ENCODE data around the gene SMARCB1. TPM values are rescaled to one million over a fixed set of nuclear protein-coding genes. Genes with fewer than 3 reads are reported as not detected.

SMARCB1 gene
- total and polyA plus RNA-seq, 2 donors (not counting 1 experiment from before 2014, with no cell fraction given) = 179 to 190 TPM

DNA sequence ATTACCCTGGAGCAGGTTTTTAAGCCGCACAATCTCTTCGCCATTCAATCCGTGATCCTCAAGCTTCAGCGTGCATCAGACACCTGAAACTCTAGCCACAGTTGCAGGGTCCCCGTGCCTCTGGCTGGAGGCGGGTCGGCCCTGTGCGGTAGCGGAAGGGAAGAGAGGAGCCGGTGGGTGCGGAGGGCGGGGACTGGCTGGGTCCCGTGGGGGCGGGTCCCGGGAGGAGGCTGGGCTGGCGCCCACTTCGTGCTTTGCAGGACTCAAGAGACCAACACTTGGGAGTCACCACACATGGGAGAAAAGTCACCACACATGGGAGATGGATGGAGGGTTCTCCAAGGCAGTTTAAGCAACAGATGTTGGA, 23.2 kb upstream of the SMARCB1 start:
- CTCF ChIA-PET = interaction anchor here (1.0 to 12.8 kb wide), 3 partner anchors 9 to 86 kb away, joined by 3 to 188 read pairs (median 4); partner anchors contain the start of genes VPREB3 and ZNF70
- peaks cover 37 to 54% of the 10 kb centered on the region in 2 donors for H3K4me1 ChIP-seq (ENCODE audit: control insufficient read depth in 2 of 2, insufficient read depth in 2 of 2, low read length in 2 of 2)
- peak; percentile 45 for ATAC-seq (ENCODE audit: low read depth)

DNA sequence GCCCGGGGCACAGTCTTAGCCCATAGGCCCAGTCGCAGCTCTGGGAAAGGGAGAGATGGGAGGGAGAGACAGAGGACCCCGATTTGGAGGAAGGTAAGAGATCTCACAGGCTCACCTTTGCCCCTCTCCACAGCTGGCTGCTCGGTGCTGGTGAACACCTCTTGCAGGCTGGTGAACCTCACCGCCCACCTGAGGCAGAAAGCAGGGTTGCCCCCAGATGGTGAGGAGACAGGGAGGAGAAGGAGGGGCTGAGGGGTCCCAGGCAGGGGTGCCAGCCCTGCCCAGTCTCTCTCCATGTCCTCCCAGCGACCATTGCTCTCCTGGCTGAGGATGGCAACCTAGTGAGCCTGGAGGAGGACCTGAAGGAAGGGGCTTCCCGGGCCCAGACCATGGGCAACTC, 22.8 kb upstream of the SMARCB1 start:
- H3K36me3 ChIP-seq (replicated peaks in 1 of 2; ENCODE audit: control extremely low read depth in 1 of 2, control insufficient read depth in 1 of 2, extremely low read depth in 1 of 2, insufficient read depth in 2 of 2, low read length in 1 of 2) = no peaks in the 10 kb centered on the region
- TF ChIP-seq EZH2 (IDR thresholded peaks at IDR 0.05; ENCODE audit: borderline replicate concordance, insufficient read depth, low read depth, low read length, poor library complexity, severe bottlenecking) = no peak
- TF ChIP-seq, protein P1, sequence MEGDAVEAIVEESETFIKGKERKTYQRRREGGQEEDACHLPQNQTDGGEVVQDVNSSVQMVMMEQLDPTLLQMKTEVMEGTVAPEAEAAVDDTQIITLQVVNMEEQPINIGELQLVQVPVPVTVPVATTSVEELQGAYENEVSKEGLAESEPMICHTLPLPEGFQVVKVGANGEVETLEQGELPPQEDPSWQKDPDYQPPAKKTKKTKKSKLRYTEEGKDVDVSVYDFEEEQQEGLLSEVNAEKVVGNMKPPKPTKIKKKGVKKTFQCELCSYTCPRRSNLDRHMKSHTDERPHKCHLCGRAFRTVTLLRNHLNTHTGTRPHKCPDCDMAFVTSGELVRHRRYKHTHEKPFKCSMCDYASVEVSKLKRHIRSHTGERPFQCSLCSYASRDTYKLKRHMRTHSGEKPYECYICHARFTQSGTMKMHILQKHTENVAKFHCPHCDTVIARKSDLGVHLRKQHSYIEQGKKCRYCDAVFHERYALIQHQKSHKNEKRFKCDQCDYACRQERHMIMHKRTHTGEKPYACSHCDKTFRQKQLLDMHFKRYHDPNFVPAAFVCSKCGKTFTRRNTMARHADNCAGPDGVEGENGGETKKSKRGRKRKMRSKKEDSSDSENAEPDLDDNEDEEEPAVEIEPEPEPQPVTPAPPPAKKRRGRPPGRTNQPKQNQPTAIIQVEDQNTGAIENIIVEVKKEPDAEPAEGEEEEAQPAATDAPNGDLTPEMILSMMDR (IDR thresholded peaks at IDR 0.05) = no peak
- peak overlapping the region; percentile 61 for H3K9ac ChIP-seq (ENCODE audit: low read length)
- H3K4me1 Mint-ChIP-seq = peaks cover 54% of the 10 kb centered on the region
- ChIA-PET CTCF (interaction anchor here (1.0 to 12.8 kb wide), 3 partner anchors 10 to 86 kb away, joined by 3 to 188 read pairs (median 4); partner anchors contain the start of genes VPREB3 and ZNF70), POLR2A (interaction anchor here (1.9 to 14.3 kb wide), 2 partner anchors 11 to 93 kb away, joined by 4 to 174 read pairs; partner anchors contain the start of genes SLC2A11, VPREB3 and ZNF70)
- H3K4me3 Mint-ChIP-seq = peak overlapping the region; percentile 86
- no peaks in the 10 kb centered on the region for H3K9me3 ChIP-seq (ENCODE audit: control extremely low read depth in 1 of 3, control insufficient read depth in 2 of 3, insufficient read depth in 1 of 3, low read length in 2 of 3)
- H3K9me3 Mint-ChIP-seq (ENCODE audit: insufficient read depth) = no peaks in the 10 kb centered on the region
- peaks cover 24% of the 10 kb centered on the region for H3K79me2 ChIP-seq (ENCODE audit: control insufficient read depth, insufficient read depth, low read length)
- no peaks in the 10 kb centered on the region for H3K27me3 Mint-ChIP-seq
- WGBS (ENCODE audit: insufficient coverage) = 83% methylated on average over 3 of the region's 7 CpGs
- peak overlapping the region; percentile 78 for H2AFZ ChIP-seq (ENCODE audit: insufficient read depth, low read depth, low read length, poor library complexity, severe bottlenecking)
- peak overlapping the region; percentile 92 for H3K4me2 ChIP-seq (replicated peaks; ENCODE audit: low read depth, low read length, poor library complexity, severe bottlenecking)
- ATAC-seq (ENCODE audit: low read depth) (no peak), DNase-seq (no peak)
- peak overlapping the region; percentile 30 to 65 (median 50) for H3K4me3 ChIP-seq (ENCODE audit: control extremely low read depth in 1 of 5, extremely low read depth in 1 of 5, insufficient read depth in 1 of 5, low read depth in 2 of 5, low read length in 4 of 5)
- peak overlapping the region; percentile 84 for H3K27ac Mint-ChIP-seq
- H3K4me1 ChIP-seq (ENCODE audit: control insufficient read depth in 2 of 2, insufficient read depth in 2 of 2, low read length in 2 of 2) = peaks cover 40 to 58% of the 10 kb centered on the region in 2 donors
- intact Hi-C loops (cut with micrococcal nuclease) = loop anchor here (1.0 kb wide), 1 partner anchor 12 kb away; no protein-coding TSS in a partner anchor
- peak overlapping the region; percentile 34 to 73 for H3K27ac ChIP-seq (ENCODE audit: low read length in 2 of 2)
- H3K27me3 ChIP-seq (replicated peaks in 1 of 4; ENCODE audit: control extremely low read depth in 1 of 4, control insufficient read depth in 3 of 4, insufficient read depth in 4 of 4, low read length in 3 of 4) = no peaks in the 10 kb centered on the region
- peaks cover 14% of the 10 kb centered on the region for H4K20me1 ChIP-seq (ENCODE audit: control insufficient read depth, insufficient read depth, low read length, poor library complexity, severe bottlenecking)

More for the DNA sequence above, 23.2 kb upstream of the SMARCB1 start:
- Histone ChIP-seq H2AFZ (ENCODE audit: insufficient read depth, low read depth, low read length, poor library complexity, severe bottlenecking) (peak overlapping the region; percentile 78), H3K79me2 (ENCODE audit: control insufficient read depth, insufficient read depth, low read length) (peaks cover 20% of the 10 kb centered on the region), H3K4me3 (ENCODE audit: control extremely low read depth in 1 of 5, extremely low read depth in 1 of 5, insufficient read depth in 1 of 5, low read depth in 2 of 5, low read length in 4 of 5) (peak overlapping the region; percentile 30 to 65 (median 50)), H3K36me3 (replicated peaks in 1 of 2; ENCODE audit: control extremely low read depth in 1 of 2, control insufficient read depth in 1 of 2, extremely low read depth in 1 of 2, insufficient read depth in 2 of 2, low read length in 1 of 2) (no peaks in the 10 kb centered on the region), H4K20me1 (ENCODE audit: control insufficient read depth, insufficient read depth, low read length, poor library complexity, severe bottlenecking) (peaks cover 14% of the 10 kb centered on the region), H3K9me3 (ENCODE audit: control extremely low read depth in 1 of 3, control insufficient read depth in 2 of 3, insufficient read depth in 1 of 3, low read length in 2 of 3) (no peaks in the 10 kb centered on the region), H3K27ac (ENCODE audit: low read length in 2 of 2) (peak overlapping the region; percentile 34 to 73), H3K9ac (ENCODE audit: low read length) (peak overlapping the region; percentile 61), H3K27me3 (replicated peaks in 1 of 4; ENCODE audit: control extremely low read depth in 1 of 4, control insufficient read depth in 3 of 4, insufficient read depth in 4 of 4, low read length in 3 of 4) (no peaks in the 10 kb centered on the region), H3K4me2 (replicated peaks; ENCODE audit: low read depth, low read length, poor library complexity, severe bottlenecking) (peak overlapping the region; percentile 92)
- Mint-ChIP-seq H3K27me3 (no peaks in the 10 kb centered on the region), H3K27ac (peak overlapping the region; percentile 84), H3K4me1 (peaks cover 54% of the 10 kb centered on the region), H3K9me3 (ENCODE audit: insufficient read depth) (no peaks in the 10 kb centered on the region), H3K4me3 (peak overlapping the region; percentile 86)
- POLR2A ChIA-PET = interaction anchor here (0.5 to 14.3 kb wide), 3 partner anchors 11 to 248 kb away, joined by 3 to 174 read pairs (median 4); partner anchors contain the start of genes CABIN1, SLC2A11, VPREB3 and ZNF70
- TF ChIP-seq, protein P1 (IDR thresholded peaks at IDR 0.05) = no peak
- TF ChIP-seq EZH2 (IDR thresholded peaks at IDR 0.05; ENCODE audit: borderline replicate concordance, insufficient read depth, low read depth, low read length, poor library complexity, severe bottlenecking) = no peak
- intact Hi-C loops (cut with micrococcal nuclease) = loop anchor here (1.0 kb wide), 1 partner anchor 11 kb away; no protein-coding TSS in a partner anchor
- WGBS (ENCODE audit: insufficient coverage) = 12% methylated on average over 17 of the region's 17 CpGs
- peak; percentile 61 for DNase-seq
